MCF 10A (cell line): ENCODE measurements around the gene GRWD1. TPM values are rescaled to one million over a fixed set of nuclear protein-coding genes. Genes with fewer than 3 reads are reported as not detected.

Experiments
- BruUV-seq: library from RNA; stranded (reverse); fragments of 400-500 nt; replicated peaks from 2 replicates; lab custom pipeline; 2021; lab: Mats Ljungman, UMichigan
- CTCF ChIA-PET: fragments of 300-600 bp; sonication (Branson Sonifier 250); formaldehyde crosslinking; extraction: SDS; loops from one replicate; lab custom pipeline; 2021; ENCODE audit warnings: antibody characterized with exemption, inconsistent platforms; lab: Yijun Ruan, JAX
- POLR2A ChIA-PET: fragments of 300-600, 350-650 bp; sonication (Branson Sonifier 250); formaldehyde crosslinking; extraction: SDS; loops from one replicate; lab custom pipeline; 2020; ENCODE audit warnings: antibody characterized with exemption, inconsistent platforms; lab: Yijun Ruan, JAX
- DNase-seq: peaks from one replicate; pipeline ENCODE4 v3.0.0-alpha.2; 2018; ENCODE audit not compliant: unreplicated experiment
- H3K27ac Mint-ChIP-seq: one replicate; pipeline ENCODE4 v1.8.0; 2022; ENCODE audit warnings: mild to moderate bottlenecking, low read depth, mixed read lengths; ENCODE audit not compliant: unreplicated experiment
- H3K27me3 Mint-ChIP-seq: one replicate; pipeline ENCODE4 v1.8.0; 2022; ENCODE audit warnings: mixed read lengths; ENCODE audit not compliant: insufficient read depth, unreplicated experiment
- H3K36me3 Mint-ChIP-seq: one replicate; pipeline ENCODE4 v1.8.0; 2022; ENCODE audit warnings: mild to moderate bottlenecking, moderate library complexity, mixed read lengths; ENCODE audit not compliant: insufficient read depth, unreplicated experiment
- H3K4me1 Mint-ChIP-seq: one replicate; pipeline ENCODE4 v1.8.0; 2022; ENCODE audit warnings: mixed read lengths; ENCODE audit not compliant: insufficient read depth, unreplicated experiment
- H3K4me3 Mint-ChIP-seq: one replicate; pipeline ENCODE4 v1.8.0; 2022; ENCODE audit warnings: mild to moderate bottlenecking, moderate library complexity, mixed read lengths; ENCODE audit not compliant: unreplicated experiment
- H3K9me3 Mint-ChIP-seq: one replicate; pipeline ENCODE4 v1.8.0; 2022; ENCODE audit warnings: mixed read lengths; ENCODE audit not compliant: unreplicated experiment
- intact Hi-C: fragments of 100-400 bp; cut with micrococcal nuclease; formaldehyde crosslinking; loops from 2 replicates; pipeline ENCODE4 v1.14.1; 2022
- total RNA-seq: library from RNA; stranded (reverse); gene quantifications from 2 replicates; pipeline ENCODE4 v1.2.3, GENCODE V29; 2022
- TF ChIP-seq, protein P1 (sequence below): fragments of 200-600 bp; IDR thresholded peaks from one replicate; pipeline ENCODE4 v1.8.0; 2022; ENCODE audit warnings: antibody characterized with exemption, mild to moderate bottlenecking; ENCODE audit not compliant: unreplicated experiment

The GRWD1 gene
- total RNA-seq, 1 experiment from 2014 or later = 55.8 TPM

DNA sequence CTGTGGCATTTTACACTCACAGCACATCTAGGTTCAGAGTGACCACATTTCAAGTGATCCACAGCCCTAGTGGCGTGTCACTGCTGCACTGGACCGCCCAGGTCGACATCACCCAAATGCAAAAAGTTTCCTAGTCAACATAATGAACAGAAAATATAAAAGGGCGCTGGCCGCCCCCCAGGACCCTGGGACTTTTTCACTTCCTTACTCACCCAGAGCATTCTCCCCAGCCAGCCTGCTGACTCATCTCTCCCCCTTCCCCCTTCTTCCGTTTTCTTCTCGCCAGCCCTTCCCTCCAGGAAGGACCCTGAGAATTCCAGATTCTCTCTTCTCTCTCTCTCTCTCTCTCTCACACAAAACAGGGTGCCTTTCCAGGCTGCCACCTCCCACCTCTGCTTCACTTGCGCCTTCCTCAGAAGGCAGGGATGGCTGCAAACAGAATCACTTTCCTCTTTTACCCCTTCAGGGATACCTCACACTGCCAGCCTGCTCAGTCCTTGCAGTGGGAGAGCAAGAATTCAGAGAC, 21.0 kb upstream of the GRWD1 start:
- no TSS peak for BruUV-seq
- DNase-seq = peak; percentile 62
- Mint-ChIP-seq H3K27ac (peak overlapping the region; percentile 77), H3K36me3 (no peaks in the 10 kb centered on the region), H3K4me1 (peaks cover 21% of the 10 kb centered on the region), H3K9me3 (no peaks in the 10 kb centered on the region), H3K27me3 (no peaks in the 10 kb centered on the region), H3K4me3 (no peak overlapping the region)
- intact Hi-C loops = no loop called here
- POLR2A ChIA-PET = no interaction called here
- TF ChIP-seq, protein P1, sequence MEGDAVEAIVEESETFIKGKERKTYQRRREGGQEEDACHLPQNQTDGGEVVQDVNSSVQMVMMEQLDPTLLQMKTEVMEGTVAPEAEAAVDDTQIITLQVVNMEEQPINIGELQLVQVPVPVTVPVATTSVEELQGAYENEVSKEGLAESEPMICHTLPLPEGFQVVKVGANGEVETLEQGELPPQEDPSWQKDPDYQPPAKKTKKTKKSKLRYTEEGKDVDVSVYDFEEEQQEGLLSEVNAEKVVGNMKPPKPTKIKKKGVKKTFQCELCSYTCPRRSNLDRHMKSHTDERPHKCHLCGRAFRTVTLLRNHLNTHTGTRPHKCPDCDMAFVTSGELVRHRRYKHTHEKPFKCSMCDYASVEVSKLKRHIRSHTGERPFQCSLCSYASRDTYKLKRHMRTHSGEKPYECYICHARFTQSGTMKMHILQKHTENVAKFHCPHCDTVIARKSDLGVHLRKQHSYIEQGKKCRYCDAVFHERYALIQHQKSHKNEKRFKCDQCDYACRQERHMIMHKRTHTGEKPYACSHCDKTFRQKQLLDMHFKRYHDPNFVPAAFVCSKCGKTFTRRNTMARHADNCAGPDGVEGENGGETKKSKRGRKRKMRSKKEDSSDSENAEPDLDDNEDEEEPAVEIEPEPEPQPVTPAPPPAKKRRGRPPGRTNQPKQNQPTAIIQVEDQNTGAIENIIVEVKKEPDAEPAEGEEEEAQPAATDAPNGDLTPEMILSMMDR = no peak
- CTCF ChIA-PET = no interaction called here

DNA sequence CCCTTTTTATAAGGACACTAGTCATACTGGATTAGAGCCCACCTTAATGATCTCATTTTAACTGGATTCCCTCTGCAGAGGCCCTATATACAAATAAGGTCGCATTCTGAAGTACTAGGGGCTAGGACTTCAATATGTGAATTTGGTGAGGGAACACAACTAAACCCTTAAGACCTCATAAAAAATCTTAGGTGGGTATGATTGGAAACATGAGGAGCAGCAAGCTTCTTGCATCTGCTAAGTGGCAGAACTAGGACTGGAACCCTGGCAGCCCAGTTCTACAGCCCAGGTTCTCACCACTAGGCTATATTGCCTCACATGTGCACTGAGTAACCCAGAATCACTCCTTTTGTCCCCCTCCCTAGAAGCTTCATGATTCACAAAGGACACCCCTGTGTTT, 17.1 kb upstream of the GRWD1 start:
- H3K27ac Mint-ChIP-seq = no peak overlapping the region
- H3K36me3 Mint-ChIP-seq = no peaks in the 10 kb centered on the region
- H3K4me1 Mint-ChIP-seq = peaks cover 9% of the 10 kb centered on the region
- no peaks in the 10 kb centered on the region for H3K9me3 Mint-ChIP-seq
- no peak overlapping the region for H3K4me3 Mint-ChIP-seq
- TF ChIP-seq, protein P1 = no peak
- CTCF ChIA-PET = no interaction called here
- POLR2A ChIA-PET = interaction anchor here (0.5 to 0.8 kb wide), 2 partner anchors 17 to 68 kb away, joined by 3 read pairs; no protein-coding TSS in a partner anchor
- BruUV-seq = no TSS peak
- H3K27me3 Mint-ChIP-seq = no peaks in the 10 kb centered on the region
- intact Hi-C loops = no loop called here
- no peak for DNase-seq

DNA sequence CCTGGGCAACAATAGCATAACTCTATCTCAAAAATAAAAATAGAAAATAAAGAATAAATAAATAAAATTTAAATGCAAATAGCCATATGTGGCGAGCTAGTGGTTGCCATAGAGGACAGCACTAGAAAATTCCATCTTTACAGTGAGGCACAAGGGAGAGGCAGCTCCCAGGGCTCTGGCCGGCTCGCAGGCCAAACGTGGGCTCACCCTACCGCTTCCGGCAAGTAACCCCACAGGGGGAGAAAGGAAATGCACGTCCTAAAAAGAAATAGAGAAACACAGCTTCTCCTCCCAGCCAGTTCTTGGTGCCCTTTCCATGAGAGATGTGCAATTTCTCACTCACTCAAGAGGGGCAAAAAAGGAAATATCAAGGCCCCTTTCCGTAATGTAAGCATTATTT, 12.4 kb upstream of the GRWD1 start:
- Mint-ChIP-seq H3K27me3 (no peaks in the 10 kb centered on the region), H3K27ac (no peak overlapping the region), H3K4me3 (no peak overlapping the region), H3K4me1 (no peaks in the 10 kb centered on the region), H3K36me3 (no peaks in the 10 kb centered on the region), H3K9me3 (no peaks in the 10 kb centered on the region)
- TF ChIP-seq, protein P1 = no peak
- DNase-seq = no peak
- ChIA-PET CTCF (interaction anchor here (0.6 to 0.7 kb wide), 2 partner anchors 48 to 114 kb away, joined by 5 read pairs; no protein-coding TSS in a partner anchor), POLR2A (interaction anchor here (0.7 to 1.4 kb wide), 2 partner anchors 12 to 16 kb away, joined by 3 to 4 read pairs; no protein-coding TSS in a partner anchor)
- intact Hi-C loops = no loop called here
- no TSS peak for BruUV-seq

DNA sequence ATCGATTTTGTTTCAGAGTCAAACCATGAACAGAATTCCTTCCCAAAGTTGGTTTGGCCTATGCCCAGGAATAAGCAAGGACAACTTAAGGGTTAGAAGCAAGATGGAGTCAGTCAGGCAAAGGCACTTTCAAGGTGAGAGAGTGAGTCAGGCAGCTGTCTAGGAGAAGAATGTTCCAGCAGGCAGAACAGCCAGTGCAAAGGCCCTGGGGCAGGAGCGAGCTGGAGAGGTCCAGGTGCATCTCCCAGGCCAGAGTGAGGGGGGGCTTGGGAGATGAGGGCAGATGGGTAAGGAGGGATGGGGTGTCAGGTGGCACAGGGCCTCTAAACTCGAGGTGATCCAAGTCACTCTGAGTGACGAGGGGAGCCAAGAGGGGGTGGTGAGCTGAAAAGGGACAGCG, 9.2 kb upstream of the GRWD1 start:
- BruUV-seq = no TSS peak
- H3K4me3 Mint-ChIP-seq = no peak overlapping the region
- H3K27me3 Mint-ChIP-seq = no peaks in the 10 kb centered on the region
- POLR2A ChIA-PET = interaction anchor here (1.3 kb wide), 1 partner anchor 9 kb away, joined by 3 read pairs; the partner anchor contains the start of gene GRWD1
- intact Hi-C loops = no loop called here
- DNase-seq = no peak
- TF ChIP-seq, protein P1 = no peak
- no peak overlapping the region for H3K27ac Mint-ChIP-seq
- H3K4me1 Mint-ChIP-seq = no peaks in the 10 kb centered on the region
- H3K36me3 Mint-ChIP-seq = no peaks in the 10 kb centered on the region
- CTCF ChIA-PET = no interaction called here
- H3K9me3 Mint-ChIP-seq = no peaks in the 10 kb centered on the region
